Thoracic aorta (tissue), 2 donors: Measurements from ENCODE around the gene VAMP8. TPM values are rescaled to one million over a fixed set of nuclear protein-coding genes. Genes with fewer than 3 reads are reported as not detected.
"Not testable (repeated sequence)": the region's sequence is repeated elsewhere in the genome, so short reads cannot be mapped to it uniquely, and the experiment has no call there.

Source experiments
- ATAC-seq: fragments of 150-250 bp; one replicate; pipeline ENCODE4 v1.8.0; 2017; ENCODE audit warnings: low read depth; ENCODE audit not compliant: insufficient number of reproducible peaks, low FRiP score
- DNase-seq: peaks from one replicate; pipeline ENCODE4 v3.0.0-alpha.2; 2020; ENCODE audit warnings: low spot score
- H3K27ac ChIP-seq, 2 donors: fragments of 200-600 bp; sonication (generic); 1 replicate in 1 of 2; 2 replicates in 1 of 2; pipeline ENCODE4 v1.5.1; 2016; ENCODE audit warnings: mild to moderate bottlenecking in 2 of 2, moderate library complexity in 2 of 2
- H3K27me3 ChIP-seq: fragments of 200-600 bp; sonication (generic); replicated peaks from 2 replicates; pipeline ENCODE4 v1.6.0; 2016; ENCODE audit warnings: mild to moderate bottlenecking; ENCODE audit not compliant: insufficient read depth
- H3K36me3 ChIP-seq: fragments of 200-600 bp; sonication (generic); one replicate; pipeline ENCODE4 v1.5.1; 2016
- H3K4me1 ChIP-seq, 2 donors: fragments of 200-600 bp; sonication (generic); 1 replicate in 1 of 2; 2 replicates in 1 of 2; pipeline versions ENCODE4 v1.5.1 to v1.6.0; 2016; ENCODE audit warnings: low read depth in 2 of 2, mild to moderate bottlenecking in 1 of 2; ENCODE audit not compliant: control insufficient read depth in 1 of 2
- H3K4me3 ChIP-seq: fragments of 200-600 bp; sonication (generic); 2 replicates; pipeline ENCODE4 v1.5.1; 2016; ENCODE audit warnings: mild to moderate bottlenecking
- H3K9me3 ChIP-seq: fragments of 200-600 bp; sonication (generic); 2 replicates; pipeline ENCODE4 v1.5.1; 2016
- CTCF ChIP-seq: fragments of 200-600 bp; sonication (generic); IDR thresholded peaks from one replicate; pipeline ENCODE4 v1.5.1; 2019; ENCODE audit warnings: antibody characterized with exemption
- total RNA-seq, 2 donors: library from RNA; depleted of rRNA; stranded (reverse); fragments of >200 nt; gene quantifications; one replicate each; pipeline versions ENCODE4 v1.1.0 to v1.2.3, GENCODE V29; 2016

VAMP8 gene
- total RNA-seq, 2 donors from 2014 or later: 30.9 to 34.9 TPM

GRCh38 chr2:85601771-85602475, 24.5 kb downstream of the VAMP8 start:
- Histone ChIP-seq H3K9me3 (no peaks in the 10 kb centered on the region), H3K36me3 (peaks cover 14% of the 10 kb centered on the region), H3K27me3 (no peaks in the 10 kb centered on the region), H3K4me1 (peaks cover 34 to 54% of the 10 kb centered on the region in 2 donors), H3K4me3 (peak overlapping the region; percentile 80), H3K27ac (peak overlapping the region; percentile 67 to 85)
- DNase-seq (no peak), ATAC-seq (peak; percentile 29)
- TF ChIP-seq CTCF: no peak

GRCh38 chr2:85602476-85603234, 25.3 kb downstream of the VAMP8 start, which contains the start of gene TMEM150A:
Gene TMEM150A (minus strand): TSS chr2:85602698. CDS start chr2:85601948, 750 bp downstream.
- DNase-seq: peak; percentile 83
- peak; percentile 91 for ATAC-seq
- Histone ChIP-seq H3K27ac (peak within 1 kb of the TSS; percentile 81 to 85), H3K9me3 (no peaks in the 10 kb centered on the region), H3K4me1 (peaks cover 34 to 54% of the 10 kb centered on the region in 2 donors), H3K36me3 (peaks cover 15% of the 10 kb centered on the region), H3K4me3 (peak within 1 kb of the TSS; percentile 80), H3K27me3 (no peaks in the 10 kb centered on the region)
- peak; percentile 57 for TF ChIP-seq CTCF

GRCh38 chr2:85604133-85604444, 26.7 kb downstream of the VAMP8 start:
- Histone ChIP-seq H3K27ac (peak overlapping the region; percentile 60 to 85), H3K4me3 (peak overlapping the region; percentile 80), H3K4me1 (peaks cover 34 to 66% of the 10 kb centered on the region in 2 donors)
- H3K36me3 ChIP-seq, DNase-seq, H3K9me3 ChIP-seq, H3K27me3 ChIP-seq, ATAC-seq: not testable (repeated sequence)

- H3K27me3 ChIP-seq: no peaks in the 10 kb centered on the region
- no peak for ATAC-seq
- TF ChIP-seq CTCF: no peak
- H3K27ac ChIP-seq: peak overlapping the region; percentile 60 to 85
- H3K9me3 ChIP-seq: no peaks in the 10 kb centered on the region
- no peak for DNase-seq
- peak overlapping the region; percentile 20 for H3K4me3 ChIP-seq
- H3K36me3 ChIP-seq: peaks cover 4% of the 10 kb centered on the region
- H3K4me1 ChIP-seq: peaks cover 34 to 69% of the 10 kb centered on the region in 2 donors
Observed at GRCh38 chr2:85604568-85605339, 27.4 kb downstream of the VAMP8 start.

- Histone ChIP-seq H3K4me1 (peaks cover 39 to 77% of the 10 kb centered on the region in 2 donors), H3K27me3 (no peaks in the 10 kb centered on the region), H3K27ac (peak overlapping the region; percentile 60 to 85), H3K9me3 (no peaks in the 10 kb centered on the region), H3K36me3 (peaks cover 4% of the 10 kb centered on the region), H3K4me3 (peak overlapping the region; percentile 31)
- no peak for DNase-seq
- ATAC-seq: no peak
- no peak for TF ChIP-seq CTCF
Observed at GRCh38 chr2:85605406-85606115, 28.2 kb downstream of the VAMP8 start.
